Measurements from ENCODE around the gene STRIP2. TPM values are rescaled to one million over a fixed set of nuclear protein-coding genes. Genes with fewer than 3 reads are reported as not detected.
A peak's percentile ranks its signal among the peaks of the same experiment; 100 is the strongest.

Gene STRIP2
- total RNA-seq, 2 experiments from 2014 or later, result 2.1 to 4.3 TPM

DNA sequence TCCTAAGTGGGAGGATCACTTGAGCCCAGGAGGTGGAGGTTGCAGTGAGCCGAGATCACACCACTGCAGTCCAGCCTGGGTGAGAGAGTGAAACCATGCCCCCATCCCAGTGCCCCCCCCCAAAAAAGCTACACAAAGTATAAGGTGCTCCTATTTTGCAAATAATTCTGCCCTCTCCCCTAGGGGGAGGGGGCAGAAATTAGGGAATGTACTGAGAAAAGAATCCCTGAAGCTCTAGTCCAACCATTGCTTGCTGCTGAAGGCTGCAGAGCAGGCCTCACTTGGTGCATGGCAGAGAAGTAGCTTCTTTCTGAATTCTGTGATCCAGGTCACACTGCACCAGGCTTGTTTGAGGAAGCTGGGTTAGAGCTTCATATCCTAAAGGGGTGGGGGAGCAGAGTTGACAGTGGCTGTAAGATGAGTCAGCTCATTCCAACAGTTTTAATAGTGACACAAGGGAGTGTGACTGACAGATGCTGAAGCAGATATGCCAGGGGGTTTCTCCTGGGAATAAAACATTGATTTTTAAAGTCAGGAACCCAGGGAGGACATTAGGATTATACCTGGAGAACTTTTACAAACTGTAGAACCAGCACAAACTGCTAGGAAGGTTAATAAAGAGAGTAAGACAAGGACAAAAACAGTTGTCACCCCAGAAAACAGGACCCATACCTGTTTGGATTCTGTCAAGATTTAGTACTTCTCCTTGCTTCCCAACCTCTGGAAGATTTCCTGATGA is 32.8 kb upstream of the STRIP2 start:
- Histone ChIP-seq H2AFZ (ENCODE audit: low read length) (no peak overlapping the region), H3K4me2 (ENCODE audit: low read length) (no peak overlapping the region), H3K4me1 (ENCODE audit: insufficient read depth, low read length, poor library complexity, severe bottlenecking) (no peaks in the 10 kb centered on the region), H3K9me2 (ENCODE audit: insufficient read depth, low read length) (no peaks in the 10 kb centered on the region), H3K4me3 (ENCODE audit: low read depth, low read length, poor library complexity, severe bottlenecking) (no peak overlapping the region), H3K79me2 (ENCODE audit: insufficient read depth, low read depth, low read length) (no peaks in the 10 kb centered on the region), H4K20me1 (ENCODE audit: insufficient read depth, low read length) (no peaks in the 10 kb centered on the region), H3K9me3 (ENCODE audit: low read length) (no peaks in the 10 kb centered on the region), H3K27ac (ENCODE audit: low read depth, low read length, poor library complexity, severe bottlenecking) (no peak overlapping the region), H3K36me3 (ENCODE audit: insufficient read depth, low read length) (no peaks in the 10 kb centered on the region)
- TF ChIP-seq, protein P1, sequence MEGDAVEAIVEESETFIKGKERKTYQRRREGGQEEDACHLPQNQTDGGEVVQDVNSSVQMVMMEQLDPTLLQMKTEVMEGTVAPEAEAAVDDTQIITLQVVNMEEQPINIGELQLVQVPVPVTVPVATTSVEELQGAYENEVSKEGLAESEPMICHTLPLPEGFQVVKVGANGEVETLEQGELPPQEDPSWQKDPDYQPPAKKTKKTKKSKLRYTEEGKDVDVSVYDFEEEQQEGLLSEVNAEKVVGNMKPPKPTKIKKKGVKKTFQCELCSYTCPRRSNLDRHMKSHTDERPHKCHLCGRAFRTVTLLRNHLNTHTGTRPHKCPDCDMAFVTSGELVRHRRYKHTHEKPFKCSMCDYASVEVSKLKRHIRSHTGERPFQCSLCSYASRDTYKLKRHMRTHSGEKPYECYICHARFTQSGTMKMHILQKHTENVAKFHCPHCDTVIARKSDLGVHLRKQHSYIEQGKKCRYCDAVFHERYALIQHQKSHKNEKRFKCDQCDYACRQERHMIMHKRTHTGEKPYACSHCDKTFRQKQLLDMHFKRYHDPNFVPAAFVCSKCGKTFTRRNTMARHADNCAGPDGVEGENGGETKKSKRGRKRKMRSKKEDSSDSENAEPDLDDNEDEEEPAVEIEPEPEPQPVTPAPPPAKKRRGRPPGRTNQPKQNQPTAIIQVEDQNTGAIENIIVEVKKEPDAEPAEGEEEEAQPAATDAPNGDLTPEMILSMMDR (conservative IDR thresholded peaks at IDR 0.05; ENCODE audit: low read length), result no peak
- no peak for TF ChIP-seq EZH2phosphoT487 (IDR thresholded peaks at IDR 0.05; ENCODE audit: borderline replicate concordance, low read depth, low read length)
- POLR2A ChIA-PET, result interaction anchor here (0.9 to 1.2 kb wide), 2 partner anchors 10 to 12 kb away, joined by 3 to 4 read pairs; no protein-coding TSS in a partner anchor
- CTCF ChIA-PET (ENCODE audit: unreplicated experiment), result interaction anchor here (0.6 kb wide), 2 partner anchors 53 to 58 kb away, joined by 3 to 5 read pairs; no protein-coding TSS in a partner anchor
- no peak for DNase-seq (ENCODE audit: low spot score)
- BruUV-seq (replicated peaks), result no TSS peak
- intact Hi-C loops (cut with micrococcal nuclease; ENCODE audit: unreplicated experiment), result no loop called here

- H3K4me2 ChIP-seq (ENCODE audit: low read length), result no peak overlapping the region
- no peak overlapping the region for H3K27ac ChIP-seq (ENCODE audit: low read depth, low read length, poor library complexity, severe bottlenecking)
- H3K79me2 ChIP-seq (ENCODE audit: insufficient read depth, low read depth, low read length), result no peaks in the 10 kb centered on the region
- TF ChIP-seq EZH2phosphoT487 (IDR thresholded peaks at IDR 0.05; ENCODE audit: borderline replicate concordance, low read depth, low read length), result no peak
- TF ChIP-seq, protein P1 (conservative IDR thresholded peaks at IDR 0.05; ENCODE audit: low read length), result peak; percentile 52
- peak; percentile 25 for DNase-seq (ENCODE audit: low spot score)
- H3K36me3 ChIP-seq (ENCODE audit: insufficient read depth, low read length), result no peaks in the 10 kb centered on the region
- intact Hi-C loops (cut with micrococcal nuclease; ENCODE audit: unreplicated experiment), result no loop called here
- no peak overlapping the region for H2AFZ ChIP-seq (ENCODE audit: low read length)
- no TSS peak for BruUV-seq (replicated peaks)
- H3K9me3 ChIP-seq (ENCODE audit: low read length), result no peaks in the 10 kb centered on the region
- no peak overlapping the region for H3K4me3 ChIP-seq (ENCODE audit: low read depth, low read length, poor library complexity, severe bottlenecking)
- ChIA-PET POLR2A (no interaction called here), CTCF (ENCODE audit: unreplicated experiment) (no interaction called here)
- H3K4me1 ChIP-seq (ENCODE audit: insufficient read depth, low read length, poor library complexity, severe bottlenecking), result no peaks in the 10 kb centered on the region
- H4K20me1 ChIP-seq (ENCODE audit: insufficient read depth, low read length), result no peaks in the 10 kb centered on the region
- no peaks in the 10 kb centered on the region for H3K9me2 ChIP-seq (ENCODE audit: insufficient read depth, low read length)
These were observed 32.0 kb upstream of the STRIP2 start for GRCh38 chr7:129401967-129402860.

Measured in OCI-LY7 (cell line).